ENCODE results near the gene NAALADL2.

DNA sequence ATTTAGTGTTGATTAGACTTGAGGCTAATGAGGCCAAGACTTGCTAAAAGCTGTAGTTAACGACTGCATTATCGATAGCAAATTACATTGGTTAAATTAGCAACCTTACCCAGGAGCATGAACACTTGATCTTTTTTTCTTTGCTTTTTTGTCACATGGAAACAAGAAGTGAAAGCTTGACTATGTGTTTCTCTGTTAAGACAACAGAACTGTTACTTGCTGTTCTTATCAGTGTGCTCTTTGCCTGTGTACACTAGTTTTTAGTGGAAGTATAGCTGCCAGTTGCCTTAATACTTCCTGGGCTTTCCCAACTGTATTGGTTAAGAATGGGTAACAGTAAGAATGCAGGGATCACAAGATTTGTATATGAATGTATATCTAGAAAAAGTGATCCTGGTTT lies 625.5 kb downstream of the NAALADL2 start:
- TF ChIP-seq CTCF (IDR thresholded peaks at IDR 0.05) (no peak), FOSL2 (IDR thresholded peaks at IDR 0.05) (no peak), FOSL2 (CRISPR knock-in tag; IDR thresholded peaks at IDR 0.05) (no peak), POLR2A (IDR thresholded peaks at IDR 0.05; ENCODE audit: low read length) (no peak), MAZ (IDR thresholded peaks at IDR 0.05; ENCODE audit: borderline replicate concordance, low read depth, low read length) (no peak)
- TF ChIP-seq, protein P1, sequence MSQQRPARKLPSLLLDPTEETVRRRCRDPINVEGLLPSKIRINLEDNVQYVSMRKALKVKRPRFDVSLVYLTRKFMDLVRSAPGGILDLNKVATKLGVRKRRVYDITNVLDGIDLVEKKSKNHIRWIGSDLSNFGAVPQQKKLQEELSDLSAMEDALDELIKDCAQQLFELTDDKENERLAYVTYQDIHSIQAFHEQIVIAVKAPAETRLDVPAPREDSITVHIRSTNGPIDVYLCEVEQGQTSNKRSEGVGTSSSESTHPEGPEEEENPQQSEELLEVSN (IDR thresholded peaks at IDR 0.05; ENCODE audit: borderline replicate concordance, low read depth), result no peak

All from A549 (cell line).